A204.1 (cell line): ENCODE data around the gene ANXA3.

Experiments used
- FAIRE-seq: peaks from 2 replicates; lab custom pipeline; 2012; peaks lifted over from hg19 to GRCh38; lab: Jason Lieb, UNC

ANXA3 gene

GRCh38 chr4:78612398-78613178 lies 61.0 kb downstream of the ANXA3 start:
- peak; percentile 92 for FAIRE-seq

GRCh38 chr4:78613522-78614321 lies 62.2 kb downstream of the ANXA3 start:
- no peak for FAIRE-seq

GRCh38 chr4:78616046-78616498 lies 64.5 kb downstream of the ANXA3 start:
- FAIRE-seq = no peak

- no peak for FAIRE-seq
Measured at GRCh38 chr4:78618436-78618835, 66.9 kb downstream of the ANXA3 start.

GRCh38 chr4:78621395-78621794 lies 69.8 kb downstream of the ANXA3 start:
- FAIRE-seq = no peak

GRCh38 chr4:78622253-78622979 lies 70.8 kb downstream of the ANXA3 start:
- no peak for FAIRE-seq

- FAIRE-seq = no peak
Measured at GRCh38 chr4:78624048-78624447, 72.5 kb downstream of the ANXA3 start.

- FAIRE-seq = no peak
Measured at GRCh38 chr4:78625073-78625472, 73.5 kb downstream of the ANXA3 start.

GRCh38 chr4:78627046-78627965 lies 75.7 kb downstream of the ANXA3 start:
- FAIRE-seq = no peak

GRCh38 chr4:78627966-78628678 lies 76.6 kb downstream of the ANXA3 start:
- no peak for FAIRE-seq

- FAIRE-seq = no peak
Measured at GRCh38 chr4:78629991-78630541, 78.5 kb downstream of the ANXA3 start.

GRCh38 chr4:78630615-78631014 lies 79.0 kb downstream of the ANXA3 start:
- FAIRE-seq = no peak

GRCh38 chr4:78634011-78634664 lies 82.6 kb downstream of the ANXA3 start:
- no peak for FAIRE-seq

- FAIRE-seq = no peak
Measured at GRCh38 chr4:78638337-78639172, 87.0 kb downstream of the ANXA3 start.

GRCh38 chr4:78640714-78641113 lies 89.1 kb downstream of the ANXA3 start:
- no peak for FAIRE-seq

GRCh38 chr4:78642934-78643333 lies 91.4 kb downstream of the ANXA3 start:
- no peak for FAIRE-seq

- FAIRE-seq = no peak
Measured at GRCh38 chr4:78644063-78644691, 92.6 kb downstream of the ANXA3 start.

GRCh38 chr4:78644744-78645330 lies 93.3 kb downstream of the ANXA3 start:
- peak; percentile 78 for FAIRE-seq
